ENCODE results near the gene IL22.

IL22 gene

GRCh38 chr12:68264158-68264855 is 10.9 kb upstream of the IL22 start:
- peak; percentile 33 for DNase-seq (ENCODE audit: low read depth)

GRCh38 chr12:68263366-68263765 is 10.0 kb upstream of the IL22 start:
- DNase-seq (ENCODE audit: low read depth) = peak; percentile 49

- DNase-seq (ENCODE audit: low read depth) = no peak
Observed at GRCh38 chr12:68261896-68262295, 8.5 kb upstream of the IL22 start.

- no peak for DNase-seq (ENCODE audit: low read depth)
Observed at GRCh38 chr12:68260153-68260552, 6.7 kb upstream of the IL22 start.

GRCh38 chr12:68259318-68259940 is 6.0 kb upstream of the IL22 start:
- peak; percentile 93 for DNase-seq (ENCODE audit: low read depth)

- DNase-seq (ENCODE audit: low read depth) = no peak
Observed at GRCh38 chr12:68252077-68252476, 1.3 kb downstream of the IL22 start.

- no peak for DNase-seq (ENCODE audit: low read depth)
Observed at GRCh38 chr12:68250454-68250853, 3.0 kb downstream of the IL22 start.

GRCh38 chr12:68247785-68248184 is 5.6 kb downstream of the IL22 start:
- DNase-seq (ENCODE audit: low read depth) = no peak

GRCh38 chr12:68246350-68246749 is 7.1 kb downstream of the IL22 start:
- DNase-seq (ENCODE audit: low read depth) = no peak

- DNase-seq (ENCODE audit: low read depth) = peak; percentile 13
Observed at GRCh38 chr12:68245180-68246021, 8.0 kb downstream of the IL22 start.

GRCh38 chr12:68242777-68243176 is 10.6 kb downstream of the IL22 start:
- no peak for DNase-seq (ENCODE audit: low read depth)

GRCh38 chr12:68240975-68241374 is 12.4 kb downstream of the IL22 start:
- peak; percentile 56 for DNase-seq (ENCODE audit: low read depth)

GRCh38 chr12:68240079-68240478 is 13.3 kb downstream of the IL22 start:
- DNase-seq (ENCODE audit: low read depth) = peak; percentile 68

- DNase-seq (ENCODE audit: low read depth) = no peak
Observed at GRCh38 chr12:68239309-68239982, 14.0 kb downstream of the IL22 start.

GRCh38 chr12:68237619-68238018 is 15.8 kb downstream of the IL22 start:
- no peak for DNase-seq (ENCODE audit: low read depth)

GRCh38 chr12:68237078-68237477 is 16.3 kb downstream of the IL22 start:
- DNase-seq (ENCODE audit: low read depth) = no peak

- DNase-seq (ENCODE audit: low read depth) = no peak
Observed at GRCh38 chr12:68236421-68237059, 16.9 kb downstream of the IL22 start.

GRCh38 chr12:68235576-68235975 is 17.8 kb downstream of the IL22 start:
- DNase-seq (ENCODE audit: low read depth) = no peak

- DNase-seq (ENCODE audit: low read depth) = no peak
Observed at GRCh38 chr12:68234140-68234539, 19.3 kb downstream of the IL22 start.

- no peak for DNase-seq (ENCODE audit: low read depth)
Observed at GRCh38 chr12:68233498-68233897, 19.9 kb downstream of the IL22 start.

GRCh38 chr12:68231691-68232090 is 21.7 kb downstream of the IL22 start:
- DNase-seq (ENCODE audit: low read depth) = no peak

- no peak for DNase-seq (ENCODE audit: low read depth)
Observed at GRCh38 chr12:68231229-68231628, 22.2 kb downstream of the IL22 start.

Data from iris pigment epithelial cell (primary cell).